Fibroblast of mammary gland (primary cell): ENCODE results near the gene FHAD1.

Experiments used
- DNase-seq: peaks from one replicate; pipeline ENCODE4 v3.0.0-alpha.2; 2010; ENCODE audit warnings: low read depth
- H3K4me3 ChIP-seq: 2 replicates; pipeline ENCODE4 v1.5.1; 2011; ENCODE audit warnings: low read depth, mild to moderate bottlenecking, low read length, moderate library complexity; ENCODE audit not compliant: control insufficient read depth
- CTCF ChIP-seq: conservative IDR thresholded peaks from 2 replicates; pipeline ENCODE4 v1.5.1; 2011; ENCODE audit warnings: low read depth, low read length, inconsistent platforms; ENCODE audit not compliant: control insufficient read depth, insufficient read depth

FHAD1 gene

GRCh38 chr1:15331734-15332133 lies 84.7 kb downstream of the FHAD1 start:
- no peak for TF ChIP-seq CTCF
- DNase-seq = no peak
- no peak overlapping the region for H3K4me3 ChIP-seq

GRCh38 chr1:15332525-15332924 lies 85.5 kb downstream of the FHAD1 start:
- H3K4me3 ChIP-seq = no peak overlapping the region
- no peak for DNase-seq
- no peak for TF ChIP-seq CTCF

- no peak for DNase-seq
- H3K4me3 ChIP-seq = no peak overlapping the region
- TF ChIP-seq CTCF = no peak
Observed at GRCh38 chr1:15332952-15333715, 86.1 kb downstream of the FHAD1 start.

- no peak overlapping the region for H3K4me3 ChIP-seq
- DNase-seq = no peak
- no peak for TF ChIP-seq CTCF
Observed at GRCh38 chr1:15334995-15335394, 88.0 kb downstream of the FHAD1 start.

- TF ChIP-seq CTCF = no peak
- no peak for DNase-seq
- no peak overlapping the region for H3K4me3 ChIP-seq
Observed at GRCh38 chr1:15336866-15337265, 89.8 kb downstream of the FHAD1 start.

GRCh38 chr1:15337656-15338402 lies 90.8 kb downstream of the FHAD1 start:
- TF ChIP-seq CTCF = no peak
- DNase-seq = peak; percentile 92
- no peak overlapping the region for H3K4me3 ChIP-seq
